ENCODE results near the gene DAW1. TPM values are rescaled to one million over a fixed set of nuclear protein-coding genes. Genes with fewer than 3 reads are reported as not detected.

The DAW1 gene
- total and polyA plus RNA-seq, 2 of the 13 experiments (the other 11 are each of a cell fraction or from before 2014, with no cell fraction given), result not detected

DNA sequence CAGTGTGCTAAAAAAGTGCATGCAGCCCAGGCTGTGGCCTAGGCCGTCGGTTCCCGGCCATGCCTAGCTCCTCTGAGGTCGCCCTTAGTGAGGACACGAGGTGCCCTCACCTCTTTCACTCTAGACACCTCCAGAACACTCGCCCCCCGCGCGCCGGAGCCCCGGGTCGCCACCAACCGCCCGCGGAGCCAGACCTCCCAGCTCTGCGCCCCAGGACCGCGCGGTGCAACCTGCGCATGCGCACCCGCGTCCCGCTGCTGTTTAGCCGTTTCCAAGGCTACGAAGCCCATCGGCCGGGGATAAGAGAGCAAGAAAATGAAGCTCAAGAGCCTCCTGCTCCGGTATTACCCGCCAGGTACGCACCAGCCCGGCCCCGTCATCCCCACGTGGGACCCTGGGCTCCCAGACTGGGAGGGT lies at the start of gene DAW1 (continued):
- no peak for TF ChIP-seq PAWR (CRISPR knock-in tag; IDR thresholded peaks at IDR 0.05; ENCODE audit: borderline replicate concordance)
- TF ChIP-seq ZNF431 (CRISPR knock-in tag; IDR thresholded peaks at IDR 0.05; ENCODE audit: borderline replicate concordance, low read depth), result no peak
- TF ChIP-seq MTF1 (CRISPR knock-in tag; IDR thresholded peaks at IDR 0.05), result no peak
- 0 out of 2 replicates have a peak, but pooled peaks have one; percentile 56 for TF ChIP-seq EED (CRISPR knock-in tag; IDR thresholded peaks at IDR 0.05)
- no peak for TF ChIP-seq CHD4 (IDR thresholded peaks at IDR 0.05; ENCODE audit: borderline replicate concordance, low read length)
- TF ChIP-seq HOXA3 (CRISPR knock-in tag; IDR thresholded peaks at IDR 0.05), result no peak
- TF ChIP-seq TBX3 (IDR thresholded peaks at IDR 0.05; ENCODE audit: borderline replicate concordance), result no peak
- no peak for TF ChIP-seq CENPT (CRISPR knock-in tag; IDR thresholded peaks at IDR 0.05; ENCODE audit: low read depth)
- no peak for TF ChIP-seq ZBTB1 (CRISPR knock-in tag; IDR thresholded peaks at IDR 0.05; ENCODE audit: borderline replicate concordance)
- peak; percentile 36; the same call in 1 of the 2 replicates for TF ChIP-seq HOXA9 (CRISPR knock-in tag; IDR thresholded peaks at IDR 0.05; ENCODE audit: borderline replicate concordance)
- TF ChIP-seq RFX3 (CRISPR knock-in tag; IDR thresholded peaks at IDR 0.05), result peak; percentile 69
- TF ChIP-seq RFX1 (IDR thresholded peaks at IDR 0.05), result peak; percentile 61; the same call in 1 of the 2 replicates
- no peak for TF ChIP-seq LCORL (IDR thresholded peaks at IDR 0.05)
- no peak for TF ChIP-seq LCORL (CRISPR knock-in tag; IDR thresholded peaks at IDR 0.05)
- no peak for TF ChIP-seq DMAP1 (CRISPR knock-in tag; IDR thresholded peaks at IDR 0.05)
- TF ChIP-seq, protein P1, sequence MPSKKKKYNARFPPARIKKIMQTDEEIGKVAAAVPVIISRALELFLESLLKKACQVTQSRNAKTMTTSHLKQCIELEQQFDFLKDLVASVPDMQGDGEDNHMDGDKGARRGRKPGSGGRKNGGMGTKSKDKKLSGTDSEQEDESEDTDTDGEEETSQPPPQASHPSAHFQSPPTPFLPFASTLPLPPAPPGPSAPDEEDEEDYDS (CRISPR knock-in tag; IDR thresholded peaks at IDR 0.05), result no peak
- TF ChIP-seq MIER3 (CRISPR knock-in tag; IDR thresholded peaks at IDR 0.05; ENCODE audit: borderline replicate concordance), result no peak
- TF ChIP-seq ZNF225 (CRISPR knock-in tag; IDR thresholded peaks at IDR 0.05), result no peak
- no peak for TF ChIP-seq GZF1 (CRISPR knock-in tag; IDR thresholded peaks at IDR 0.05)
- no peak for TF ChIP-seq SOX13 (IDR thresholded peaks at IDR 0.05)
- no peak for TF ChIP-seq SOX13 (CRISPR knock-in tag; conservative IDR thresholded peaks at IDR 0.05 in 1 of 2, IDR thresholded peaks at IDR 0.05 in 1 of 2)
- no peak for TF ChIP-seq GLI4 (CRISPR knock-in tag; IDR thresholded peaks at IDR 0.05; ENCODE audit: borderline replicate concordance)
- no peak for TF ChIP-seq DNMT3B (CRISPR knock-in tag; conservative IDR thresholded peaks at IDR 0.05)
- no peak for TF ChIP-seq ISL2 (CRISPR knock-in tag; IDR thresholded peaks at IDR 0.05)
- no peak for TF ChIP-seq HDAC6 (IDR thresholded peaks at IDR 0.05; ENCODE audit: low read depth, low read length)
- TF ChIP-seq, protein P2, sequence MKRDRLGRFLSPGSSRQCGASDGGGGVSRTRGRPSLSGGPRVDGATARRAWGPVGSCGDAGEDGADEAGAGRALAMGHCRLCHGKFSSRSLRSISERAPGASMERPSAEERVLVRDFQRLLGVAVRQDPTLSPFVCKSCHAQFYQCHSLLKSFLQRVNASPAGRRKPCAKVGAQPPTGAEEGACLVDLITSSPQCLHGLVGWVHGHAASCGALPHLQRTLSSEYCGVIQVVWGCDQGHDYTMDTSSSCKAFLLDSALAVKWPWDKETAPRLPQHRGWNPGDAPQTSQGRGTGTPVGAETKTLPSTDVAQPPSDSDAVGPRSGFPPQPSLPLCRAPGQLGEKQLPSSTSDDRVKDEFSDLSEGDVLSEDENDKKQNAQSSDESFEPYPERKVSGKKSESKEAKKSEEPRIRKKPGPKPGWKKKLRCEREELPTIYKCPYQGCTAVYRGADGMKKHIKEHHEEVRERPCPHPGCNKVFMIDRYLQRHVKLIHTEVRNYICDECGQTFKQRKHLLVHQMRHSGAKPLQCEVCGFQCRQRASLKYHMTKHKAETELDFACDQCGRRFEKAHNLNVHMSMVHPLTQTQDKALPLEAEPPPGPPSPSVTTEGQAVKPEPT (CRISPR knock-in tag; IDR thresholded peaks at IDR 0.05; ENCODE audit: low read depth), result no peak
- no peak for TF ChIP-seq YEATS2 (CRISPR knock-in tag; IDR thresholded peaks at IDR 0.05; ENCODE audit: borderline replicate concordance)
- no peak for TF ChIP-seq NCOR1 (IDR thresholded peaks at IDR 0.05; ENCODE audit: borderline replicate concordance, low read length)
- TF ChIP-seq, protein P3, sequence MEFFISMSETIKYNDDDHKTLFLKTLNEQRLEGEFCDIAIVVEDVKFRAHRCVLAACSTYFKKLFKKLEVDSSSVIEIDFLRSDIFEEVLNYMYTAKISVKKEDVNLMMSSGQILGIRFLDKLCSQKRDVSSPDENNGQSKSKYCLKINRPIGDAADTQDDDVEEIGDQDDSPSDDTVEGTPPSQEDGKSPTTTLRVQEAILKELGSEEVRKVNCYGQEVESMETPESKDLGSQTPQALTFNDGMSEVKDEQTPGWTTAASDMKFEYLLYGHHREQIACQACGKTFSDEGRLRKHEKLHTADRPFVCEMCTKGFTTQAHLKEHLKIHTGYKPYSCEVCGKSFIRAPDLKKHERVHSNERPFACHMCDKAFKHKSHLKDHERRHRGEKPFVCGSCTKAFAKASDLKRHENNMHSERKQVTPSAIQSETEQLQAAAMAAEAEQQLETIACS (CRISPR knock-in tag; IDR thresholded peaks at IDR 0.05), result no peak
- TF ChIP-seq ZNF660 (CRISPR knock-in tag; IDR thresholded peaks at IDR 0.05; ENCODE audit: borderline replicate concordance, low read depth), result no peak

Measured in HepG2 (cell line).